ENCODE results near the gene PRLR.

DNA sequence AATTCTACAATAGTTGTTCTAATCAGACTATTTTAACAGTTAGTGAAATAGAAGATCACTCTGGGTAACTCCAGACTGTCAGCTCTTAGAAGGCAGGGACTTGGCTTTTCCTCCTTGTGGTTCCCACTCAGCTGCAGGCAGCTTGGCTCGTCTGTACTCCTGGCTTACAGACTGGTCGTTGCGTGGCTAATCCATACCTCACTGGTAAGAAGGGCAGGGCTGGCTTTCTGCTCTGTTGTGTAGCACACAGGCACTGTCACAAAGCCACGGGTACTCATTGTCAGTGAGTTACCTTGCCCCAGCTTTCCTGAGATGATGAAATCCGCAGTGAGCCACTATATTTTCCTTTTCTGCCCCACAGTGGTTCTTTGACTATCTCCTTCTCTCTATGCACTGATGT, 1.8 kb upstream of the PRLR start:
- TF ChIP-seq, protein P1, sequence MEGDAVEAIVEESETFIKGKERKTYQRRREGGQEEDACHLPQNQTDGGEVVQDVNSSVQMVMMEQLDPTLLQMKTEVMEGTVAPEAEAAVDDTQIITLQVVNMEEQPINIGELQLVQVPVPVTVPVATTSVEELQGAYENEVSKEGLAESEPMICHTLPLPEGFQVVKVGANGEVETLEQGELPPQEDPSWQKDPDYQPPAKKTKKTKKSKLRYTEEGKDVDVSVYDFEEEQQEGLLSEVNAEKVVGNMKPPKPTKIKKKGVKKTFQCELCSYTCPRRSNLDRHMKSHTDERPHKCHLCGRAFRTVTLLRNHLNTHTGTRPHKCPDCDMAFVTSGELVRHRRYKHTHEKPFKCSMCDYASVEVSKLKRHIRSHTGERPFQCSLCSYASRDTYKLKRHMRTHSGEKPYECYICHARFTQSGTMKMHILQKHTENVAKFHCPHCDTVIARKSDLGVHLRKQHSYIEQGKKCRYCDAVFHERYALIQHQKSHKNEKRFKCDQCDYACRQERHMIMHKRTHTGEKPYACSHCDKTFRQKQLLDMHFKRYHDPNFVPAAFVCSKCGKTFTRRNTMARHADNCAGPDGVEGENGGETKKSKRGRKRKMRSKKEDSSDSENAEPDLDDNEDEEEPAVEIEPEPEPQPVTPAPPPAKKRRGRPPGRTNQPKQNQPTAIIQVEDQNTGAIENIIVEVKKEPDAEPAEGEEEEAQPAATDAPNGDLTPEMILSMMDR (IDR thresholded peaks at IDR 0.05 in 2 of 3, conservative IDR thresholded peaks at IDR 0.05 in 1 of 3; ENCODE audit: insufficient read depth in 2 of 3, low read depth in 1 of 3, low read length in 3 of 3): no peak
- TF ChIP-seq CHD2 (IDR thresholded peaks at IDR 0.05; ENCODE audit: low read depth, low read length) (no peak), SMAD3 (CRISPR knock-in tag; conservative IDR thresholded peaks at IDR 0.05) (no peak), MED1 (CRISPR knock-in tag; IDR thresholded peaks at IDR 0.05; ENCODE audit: borderline replicate concordance) (no peak)
- TF ChIP-seq, protein P2, sequence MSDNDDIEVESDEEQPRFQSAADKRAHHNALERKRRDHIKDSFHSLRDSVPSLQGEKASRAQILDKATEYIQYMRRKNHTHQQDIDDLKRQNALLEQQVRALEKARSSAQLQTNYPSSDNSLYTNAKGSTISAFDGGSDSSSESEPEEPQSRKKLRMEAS (CRISPR knock-in tag; IDR thresholded peaks at IDR 0.05): no peak
- TF ChIP-seq, protein P3, sequence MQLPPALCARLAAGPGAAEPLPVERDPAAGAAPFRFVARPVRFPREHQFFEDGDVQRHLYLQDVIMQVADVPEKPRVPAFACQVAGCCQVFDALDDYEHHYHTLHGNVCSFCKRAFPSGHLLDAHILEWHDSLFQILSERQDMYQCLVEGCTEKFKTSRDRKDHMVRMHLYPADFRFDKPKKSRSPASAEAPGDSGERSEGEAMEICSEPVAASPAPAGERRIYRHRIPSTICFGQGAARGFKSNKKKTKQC (CRISPR knock-in tag; IDR thresholded peaks at IDR 0.05): no peak
- TF ChIP-seq, protein P4, sequence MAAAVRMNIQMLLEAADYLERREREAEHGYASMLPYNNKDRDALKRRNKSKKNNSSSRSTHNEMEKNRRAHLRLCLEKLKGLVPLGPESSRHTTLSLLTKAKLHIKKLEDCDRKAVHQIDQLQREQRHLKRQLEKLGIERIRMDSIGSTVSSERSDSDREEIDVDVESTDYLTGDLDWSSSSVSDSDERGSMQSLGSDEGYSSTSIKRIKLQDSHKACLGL (CRISPR knock-in tag; IDR thresholded peaks at IDR 0.05; ENCODE audit: borderline replicate concordance, poor library complexity, severe bottlenecking): no peak
- TF ChIP-seq, protein P5, sequence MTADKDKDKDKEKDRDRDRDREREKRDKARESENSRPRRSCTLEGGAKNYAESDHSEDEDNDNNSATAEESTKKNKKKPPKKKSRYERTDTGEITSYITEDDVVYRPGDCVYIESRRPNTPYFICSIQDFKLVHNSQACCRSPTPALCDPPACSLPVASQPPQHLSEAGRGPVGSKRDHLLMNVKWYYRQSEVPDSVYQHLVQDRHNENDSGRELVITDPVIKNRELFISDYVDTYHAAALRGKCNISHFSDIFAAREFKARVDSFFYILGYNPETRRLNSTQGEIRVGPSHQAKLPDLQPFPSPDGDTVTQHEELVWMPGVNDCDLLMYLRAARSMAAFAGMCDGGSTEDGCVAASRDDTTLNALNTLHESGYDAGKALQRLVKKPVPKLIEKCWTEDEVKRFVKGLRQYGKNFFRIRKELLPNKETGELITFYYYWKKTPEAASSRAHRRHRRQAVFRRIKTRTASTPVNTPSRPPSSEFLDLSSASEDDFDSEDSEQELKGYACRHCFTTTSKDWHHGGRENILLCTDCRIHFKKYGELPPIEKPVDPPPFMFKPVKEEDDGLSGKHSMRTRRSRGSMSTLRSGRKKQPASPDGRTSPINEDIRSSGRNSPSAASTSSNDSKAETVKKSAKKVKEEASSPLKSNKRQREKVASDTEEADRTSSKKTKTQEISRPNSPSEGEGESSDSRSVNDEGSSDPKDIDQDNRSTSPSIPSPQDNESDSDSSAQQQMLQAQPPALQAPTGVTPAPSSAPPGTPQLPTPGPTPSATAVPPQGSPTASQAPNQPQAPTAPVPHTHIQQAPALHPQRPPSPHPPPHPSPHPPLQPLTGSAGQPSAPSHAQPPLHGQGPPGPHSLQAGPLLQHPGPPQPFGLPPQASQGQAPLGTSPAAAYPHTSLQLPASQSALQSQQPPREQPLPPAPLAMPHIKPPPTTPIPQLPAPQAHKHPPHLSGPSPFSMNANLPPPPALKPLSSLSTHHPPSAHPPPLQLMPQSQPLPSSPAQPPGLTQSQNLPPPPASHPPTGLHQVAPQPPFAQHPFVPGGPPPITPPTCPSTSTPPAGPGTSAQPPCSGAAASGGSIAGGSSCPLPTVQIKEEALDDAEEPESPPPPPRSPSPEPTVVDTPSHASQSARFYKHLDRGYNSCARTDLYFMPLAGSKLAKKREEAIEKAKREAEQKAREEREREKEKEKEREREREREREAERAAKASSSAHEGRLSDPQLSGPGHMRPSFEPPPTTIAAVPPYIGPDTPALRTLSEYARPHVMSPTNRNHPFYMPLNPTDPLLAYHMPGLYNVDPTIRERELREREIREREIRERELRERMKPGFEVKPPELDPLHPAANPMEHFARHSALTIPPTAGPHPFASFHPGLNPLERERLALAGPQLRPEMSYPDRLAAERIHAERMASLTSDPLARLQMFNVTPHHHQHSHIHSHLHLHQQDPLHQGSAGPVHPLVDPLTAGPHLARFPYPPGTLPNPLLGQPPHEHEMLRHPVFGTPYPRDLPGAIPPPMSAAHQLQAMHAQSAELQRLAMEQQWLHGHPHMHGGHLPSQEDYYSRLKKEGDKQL (CRISPR knock-in tag; IDR thresholded peaks at IDR 0.05; ENCODE audit: borderline replicate concordance): no peak

Measured in K562 (cell line).